ENCODE data around the gene DMXL2. TPM values are rescaled to one million over a fixed set of nuclear protein-coding genes. Genes with fewer than 3 reads are reported as not detected.

Gene DMXL2
- 20.0 to 25.0 TPM (median 20.7 TPM) in 3 replicates for total RNA-seq
- long read RNA-seq, partial matches to known transcripts, result 0 of 4 reads
- long read RNA-seq, other reads (novel, unspliced or antisense), result 4 of 4 reads

GRCh38 chr15:51622604-51623370 lies at the start of gene DMXL2:
Gene DMXL2 (minus strand): TSS chr15:51622771. CDS start chr15:51622545, 226 bp downstream.
- H3K9me3 Mint-ChIP-seq (ENCODE audit: low read depth), result no peaks in the 10 kb centered on the region
- H3K4me3 Mint-ChIP-seq (ENCODE audit: unreplicated experiment), result peak within 1 kb of the TSS; percentile 86
- H3K4me1 Mint-ChIP-seq (ENCODE audit: low read depth), result peaks cover 31% of the 10 kb centered on the region
- H3K27me3 Mint-ChIP-seq (ENCODE audit: low read depth), result peaks cover 4% of the 10 kb centered on the region
- no peaks in the 10 kb centered on the region for H3K36me3 Mint-ChIP-seq (ENCODE audit: low read depth)
- peak within 1 kb of the TSS; percentile 76 for H3K27ac Mint-ChIP-seq (ENCODE audit: unreplicated experiment)
- TF ChIP-seq CTCF (IDR thresholded peaks at IDR 0.05), result no peak
- DNase-seq (ENCODE audit: low spot score), result peak; percentile 94

GRCh38 chr15:51672155-51672687 lies 49.6 kb upstream of the DMXL2 start:
- Mint-ChIP-seq H3K27ac (ENCODE audit: unreplicated experiment) (no peak overlapping the region), H3K4me1 (ENCODE audit: low read depth) (no peaks in the 10 kb centered on the region), H3K4me3 (ENCODE audit: unreplicated experiment) (no peak overlapping the region), H3K36me3 (ENCODE audit: low read depth) (no peaks in the 10 kb centered on the region), H3K9me3 (ENCODE audit: low read depth) (no peaks in the 10 kb centered on the region), H3K27me3 (ENCODE audit: low read depth) (peaks cover 45% of the 10 kb centered on the region)
- TF ChIP-seq CTCF (IDR thresholded peaks at IDR 0.05), result no peak
- no peak for DNase-seq (ENCODE audit: low spot score)

DNA sequence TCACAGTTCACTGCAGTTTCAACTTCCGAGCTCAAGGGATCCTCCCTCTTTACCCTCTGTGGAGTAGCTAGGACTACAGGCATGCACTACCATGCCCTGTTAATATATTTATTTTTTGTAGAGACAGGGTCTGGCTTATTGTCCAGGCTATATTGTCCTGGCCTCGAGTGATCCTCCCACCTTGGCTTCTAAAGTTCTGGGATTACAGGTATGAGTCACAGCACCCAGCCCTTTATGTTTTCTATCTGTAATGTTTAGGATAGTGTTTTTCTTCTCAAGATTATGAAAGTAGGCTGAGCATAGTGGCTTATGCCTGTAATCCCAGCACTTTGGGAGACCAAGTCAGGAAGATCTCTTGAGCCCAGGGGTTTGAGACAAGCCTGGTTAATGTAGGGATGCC lies 46.8 kb upstream of the DMXL2 start:
- Mint-ChIP-seq H3K27me3 (ENCODE audit: low read depth) (peaks cover 52% of the 10 kb centered on the region), H3K36me3 (ENCODE audit: low read depth) (no peaks in the 10 kb centered on the region), H3K9me3 (ENCODE audit: low read depth) (no peaks in the 10 kb centered on the region), H3K4me1 (ENCODE audit: low read depth) (no peaks in the 10 kb centered on the region), H3K27ac (ENCODE audit: unreplicated experiment) (no peak overlapping the region), H3K4me3 (ENCODE audit: unreplicated experiment) (no peak overlapping the region)
- TF ChIP-seq CTCF (IDR thresholded peaks at IDR 0.05), result no peak
- DNase-seq (ENCODE audit: low spot score), result no peak

GRCh38 chr15:51668446-51668845 lies 45.9 kb upstream of the DMXL2 start:
- H3K27ac Mint-ChIP-seq (ENCODE audit: unreplicated experiment), result no peak overlapping the region
- no peak for TF ChIP-seq CTCF (IDR thresholded peaks at IDR 0.05)
- H3K27me3 Mint-ChIP-seq (ENCODE audit: low read depth), result peaks cover 50% of the 10 kb centered on the region
- no peaks in the 10 kb centered on the region for H3K4me1 Mint-ChIP-seq (ENCODE audit: low read depth)
- no peaks in the 10 kb centered on the region for H3K9me3 Mint-ChIP-seq (ENCODE audit: low read depth)
- no peak for DNase-seq (ENCODE audit: low spot score)
- H3K4me3 Mint-ChIP-seq (ENCODE audit: unreplicated experiment), result no peak overlapping the region
- H3K36me3 Mint-ChIP-seq (ENCODE audit: low read depth), result no peaks in the 10 kb centered on the region

DNA sequence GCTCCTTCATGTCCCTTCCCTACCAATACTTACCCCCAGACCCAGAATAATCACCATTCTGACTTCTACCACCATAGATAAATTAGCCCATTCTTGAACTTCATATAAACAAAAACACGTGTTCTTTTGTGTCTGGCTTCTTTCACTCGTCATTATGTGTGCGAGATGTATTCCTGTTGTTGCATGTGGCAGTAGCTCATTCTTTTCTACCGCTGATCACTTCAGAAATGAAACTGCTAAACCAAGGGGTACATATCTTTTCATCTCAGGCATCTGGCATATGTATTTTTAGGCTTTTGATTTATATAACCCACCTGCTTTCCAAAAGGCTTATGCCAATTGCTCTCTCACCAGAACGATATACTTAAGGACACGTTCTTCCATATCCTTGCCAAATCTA lies 44.9 kb upstream of the DMXL2 start:
- H3K9me3 Mint-ChIP-seq (ENCODE audit: low read depth), result no peaks in the 10 kb centered on the region
- H3K36me3 Mint-ChIP-seq (ENCODE audit: low read depth), result no peaks in the 10 kb centered on the region

More for the DNA sequence above, 44.9 kb upstream of the DMXL2 start:
- Mint-ChIP-seq H3K4me3 (ENCODE audit: unreplicated experiment) (no peak overlapping the region), H3K27me3 (ENCODE audit: low read depth) (peaks cover 49% of the 10 kb centered on the region), H3K27ac (ENCODE audit: unreplicated experiment) (no peak overlapping the region), H3K4me1 (ENCODE audit: low read depth) (no peaks in the 10 kb centered on the region)
- no peak for TF ChIP-seq CTCF (IDR thresholded peaks at IDR 0.05)
- DNase-seq (ENCODE audit: low spot score), result no peak
